GM19452 (cell line): ENCODE results near the gene ENO2.

Experiments
- ATAC-seq: cut with Tn5 transposase; IDR thresholded peaks from one replicate; pipeline ENCODE4 v1.9.1; 2021; ENCODE audit not compliant: unreplicated experiment

ENO2 gene

GRCh38 chr12:6946920-6947374, 32.6 kb downstream of the ENO2 start:
- ATAC-seq: no peak

GRCh38 chr12:6947615-6948014, 33.2 kb downstream of the ENO2 start:
- no peak for ATAC-seq

- ATAC-seq: no peak
These were observed 34.7 kb downstream of the ENO2 start for GRCh38 chr12:6948873-6949594.

GRCh38 chr12:6950401-6950801, 36.0 kb downstream of the ENO2 start:
- no peak for ATAC-seq

- ATAC-seq: no peak
These were observed 36.6 kb downstream of the ENO2 start, which contains the start of gene PTPN6 for GRCh38 chr12:6950811-6951540. PTPN6 (plus strand) TSS chr12:6951356; CDS start chr12:6951513, 157 bp downstream.

GRCh38 chr12:6951551-6952120, 37.3 kb downstream of the ENO2 start:
- no peak for ATAC-seq

GRCh38 chr12:6952121-6952862, 37.9 kb downstream of the ENO2 start:
- ATAC-seq: no peak

- ATAC-seq: no peak
These were observed 38.6 kb downstream of the ENO2 start for GRCh38 chr12:6952863-6953441.

- peak; percentile 44 for ATAC-seq
These were observed 39.3 kb downstream of the ENO2 start for GRCh38 chr12:6953442-6954315.

- no peak for ATAC-seq
These were observed 40.1 kb downstream of the ENO2 start for GRCh38 chr12:6954316-6955107.

GRCh38 chr12:6955108-6956020, 41.0 kb downstream of the ENO2 start:
- no peak for ATAC-seq

- no peak for ATAC-seq
These were observed 41.8 kb downstream of the ENO2 start for GRCh38 chr12:6956021-6956727.

- ATAC-seq: no peak
These were observed 42.8 kb downstream of the ENO2 start for GRCh38 chr12:6957151-6957701.

GRCh38 chr12:6957741-6958608, 43.6 kb downstream of the ENO2 start:
- no peak for ATAC-seq

GRCh38 chr12:6958609-6959057, 44.3 kb downstream of the ENO2 start:
- ATAC-seq: no peak
